EL (cell line): Measurements from ENCODE around the gene TACR1.
A peak's percentile ranks its signal among the peaks of the same experiment; 100 is the strongest.

Source experiments
- DNase-seq: peaks from one replicate; pipeline ENCODE4 v3.0.0-alpha.2; 2016

Gene TACR1

GRCh38 chr2:75042823-75043222 lies 156.5 kb downstream of the TACR1 start:
- DNase-seq: no peak

GRCh38 chr2:75041731-75042600 lies 157.4 kb downstream of the TACR1 start:
- DNase-seq: no peak

DNA sequence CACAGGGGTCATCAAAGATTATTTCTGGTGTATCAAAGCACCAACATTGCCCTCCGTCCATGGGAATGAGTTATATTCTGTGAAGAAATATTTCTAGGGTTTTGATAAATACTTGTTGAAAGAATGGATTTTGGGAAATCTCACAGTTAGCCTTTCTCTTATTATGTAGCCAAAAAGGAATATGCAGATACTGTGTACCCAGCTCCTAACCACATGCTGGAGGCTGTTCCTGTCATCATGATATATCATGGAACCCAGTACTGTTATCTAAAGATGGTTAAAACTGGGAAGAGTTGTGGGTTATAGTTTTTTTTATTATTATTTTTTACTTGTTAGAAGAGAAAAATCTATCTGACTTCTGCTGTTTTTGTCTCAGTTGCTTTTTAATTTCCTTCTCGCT lies 158.1 kb downstream of the TACR1 start:
- no peak for DNase-seq

GRCh38 chr2:75035444-75036353 lies 163.6 kb downstream of the TACR1 start:
- no peak for DNase-seq

GRCh38 chr2:75033516-75033915 lies 165.8 kb downstream of the TACR1 start:
- DNase-seq: no peak

GRCh38 chr2:75031906-75032803 lies 167.2 kb downstream of the TACR1 start:
- DNase-seq: no peak

DNA sequence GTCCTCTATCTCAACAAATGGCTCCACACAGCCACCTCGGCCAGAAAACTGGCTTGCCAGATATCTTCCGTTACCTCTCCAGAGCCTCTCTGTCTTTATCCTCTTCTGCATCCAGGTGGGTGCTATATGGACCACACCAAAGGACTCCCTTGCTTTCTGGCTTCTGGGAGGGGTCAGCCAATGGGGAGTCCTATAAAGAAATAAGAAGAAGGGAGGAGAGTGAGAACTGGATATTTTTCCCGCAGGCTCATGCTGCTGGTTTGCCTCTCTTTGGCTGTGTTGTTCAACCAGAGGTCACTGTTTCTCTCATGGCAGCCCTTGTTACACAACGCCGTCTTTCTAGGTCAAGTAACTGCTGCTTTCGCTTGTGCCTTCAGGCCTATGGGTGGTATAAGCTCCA lies 168.1 kb downstream of the TACR1 start:
- DNase-seq: no peak

- DNase-seq: no peak
Measured at GRCh38 chr2:75030218-75031009, 168.9 kb downstream of the TACR1 start.

- no peak for DNase-seq
Measured at GRCh38 chr2:75027886-75028285, 171.4 kb downstream of the TACR1 start.

- peak; percentile 49 for DNase-seq
Measured at GRCh38 chr2:75025633-75026380, 173.5 kb downstream of the TACR1 start.

GRCh38 chr2:75025216-75025615 lies 174.1 kb downstream of the TACR1 start:
- DNase-seq: no peak

DNA sequence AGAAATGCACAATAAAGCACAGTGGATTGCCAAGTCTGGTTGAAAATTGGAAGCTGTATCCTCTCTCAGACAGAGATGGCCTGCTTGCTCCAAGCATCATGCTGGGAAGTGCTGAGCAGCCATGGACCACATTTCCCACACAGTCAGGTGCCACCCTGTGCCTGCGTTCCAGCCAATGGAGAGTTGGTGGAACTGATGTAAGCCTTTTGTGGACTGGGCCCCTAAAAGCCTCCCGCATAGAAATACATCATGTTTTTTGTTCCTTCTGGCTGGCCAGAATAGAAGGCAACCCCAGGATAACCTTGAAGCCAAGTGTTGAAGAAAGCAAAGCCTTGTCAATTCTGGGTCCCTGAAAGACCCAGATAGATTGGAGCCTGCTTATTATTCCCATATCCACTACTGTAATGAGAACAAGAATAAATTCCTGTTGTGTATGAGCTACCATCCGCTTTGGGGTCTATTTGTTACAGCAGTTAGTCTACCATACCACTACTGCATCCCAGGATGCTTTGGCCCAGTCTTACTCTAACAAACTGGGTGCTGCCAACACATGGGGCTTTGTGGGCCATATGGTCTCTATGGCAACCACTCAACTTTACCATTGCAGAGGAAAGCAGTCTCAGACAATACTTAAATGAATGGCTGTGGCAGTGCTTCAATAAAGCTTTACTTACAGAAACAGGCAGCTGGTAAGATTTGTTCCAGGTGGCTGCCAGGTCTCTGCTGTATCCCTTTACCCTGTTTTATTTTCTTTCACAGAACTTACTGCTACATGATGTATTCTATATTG lies 175.5 kb downstream of the TACR1 start:
- DNase-seq: no peak

DNA sequence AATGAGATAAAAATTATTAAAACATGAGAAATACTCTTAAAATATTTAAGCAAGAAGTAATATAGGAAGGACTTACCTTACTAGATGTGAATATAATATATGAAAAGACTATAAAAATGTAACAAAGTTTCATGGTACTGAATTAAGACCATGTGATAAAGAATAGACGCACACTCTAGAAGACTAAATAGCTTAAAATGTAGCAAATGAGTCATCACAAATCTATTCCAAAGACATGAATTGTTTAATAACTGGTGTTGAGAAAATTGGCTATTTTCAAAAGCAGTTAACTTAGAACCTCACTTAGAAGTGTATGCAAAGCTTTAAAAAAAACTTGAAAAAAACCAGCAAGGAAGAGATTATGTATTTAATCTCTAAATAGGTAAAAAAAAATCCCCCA lies 176.8 kb downstream of the TACR1 start:
- DNase-seq: peak; percentile 47

- peak; percentile 79 for DNase-seq
Measured at GRCh38 chr2:75021672-75022071, 177.6 kb downstream of the TACR1 start.

DNA sequence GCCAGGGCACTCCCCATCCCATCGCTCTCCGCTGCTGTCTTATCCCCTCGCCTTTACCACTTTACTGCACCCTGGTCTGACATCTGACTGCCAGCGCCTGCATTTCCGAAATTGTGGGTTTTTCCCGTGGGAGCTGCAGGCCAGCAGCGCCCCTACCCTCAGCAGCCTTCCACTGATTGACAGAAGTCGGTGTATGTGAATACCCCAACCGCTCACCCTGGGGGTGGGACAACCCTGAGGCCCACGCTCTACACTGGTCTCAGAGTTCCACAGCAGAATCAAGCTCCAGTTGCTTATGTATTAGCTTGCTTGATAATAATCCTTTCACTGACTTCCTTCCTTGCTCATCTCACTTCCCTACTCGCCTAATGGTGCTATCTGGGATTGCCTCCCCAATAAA lies 178.8 kb downstream of the TACR1 start:
- DNase-seq: no peak

DNA sequence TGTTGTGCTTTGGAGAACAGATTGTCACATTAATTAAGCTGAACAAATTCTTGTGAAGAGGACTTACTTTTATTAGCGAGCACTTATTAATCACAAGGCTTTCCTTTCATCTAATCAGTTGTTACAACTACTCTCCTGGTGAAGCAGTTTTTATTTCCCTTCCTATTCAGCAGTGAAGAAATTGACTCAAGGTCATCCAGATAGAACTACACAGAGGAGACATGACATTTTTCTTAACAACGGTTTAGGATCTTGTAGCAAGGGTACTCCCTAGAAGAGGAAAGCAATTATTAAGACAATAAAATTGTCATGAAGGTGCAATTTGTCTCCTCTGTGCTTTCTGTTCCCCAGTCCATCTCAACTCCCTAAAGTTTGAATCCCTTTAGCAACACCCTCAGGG lies 179.5 kb downstream of the TACR1 start:
- no peak for DNase-seq

- no peak for DNase-seq
Measured at GRCh38 chr2:75018162-75018561, 181.2 kb downstream of the TACR1 start.

GRCh38 chr2:75012080-75012479 lies 187.2 kb downstream of the TACR1 start:
- peak; percentile 15 for DNase-seq

GRCh38 chr2:75010571-75010970 lies 188.7 kb downstream of the TACR1 start:
- DNase-seq: no peak

DNA sequence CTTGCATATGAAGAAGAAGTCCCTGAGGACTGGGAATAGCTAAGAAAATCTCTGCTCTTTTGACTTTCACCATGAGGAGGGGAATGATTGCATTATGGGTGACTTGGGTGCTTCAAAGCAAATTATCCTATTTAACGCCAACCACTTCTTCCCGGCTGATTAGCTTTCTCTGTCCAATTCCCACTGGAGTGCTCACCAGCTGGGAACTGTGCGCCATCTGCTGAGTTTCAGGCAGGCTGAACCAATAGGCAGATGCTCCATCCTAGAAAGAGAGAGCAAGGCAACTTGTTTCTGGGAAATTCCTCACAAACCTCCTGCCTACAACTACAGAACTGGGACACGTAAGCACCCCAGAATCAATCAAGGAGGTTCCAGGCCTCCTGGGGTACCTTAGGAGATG lies 191.5 kb downstream of the TACR1 start:
- no peak for DNase-seq
